HCT116 (cell line): Measurements from ENCODE around the gene ANKRD6. TPM values are rescaled to one million over a fixed set of nuclear protein-coding genes. Genes with fewer than 3 reads are reported as not detected.

ENCODE experiments used
- ATAC-seq: fragments of 200-7000 bp; cut with Tn5 transposase; 2 replicates; pipeline ENCODE4 v1.9.1; 2020; ENCODE audit warnings: mild to moderate bottlenecking, moderate library complexity
- BruUV-seq: library from RNA; stranded (reverse); fragments of 400-500 nt; replicated peaks from 2 replicates; lab custom pipeline; 2021; lab: Mats Ljungman, UMichigan
- CTCF ChIA-PET: fragments of 300-600 bp; sonication (Branson Sonifier 250); formaldehyde crosslinking; loops from one replicate; lab custom pipeline; 2021; ENCODE audit warnings: antibody characterized with exemption; lab: Charles Lee
- POLR2A ChIA-PET: fragments of 300-600, 350-600 bp; sonication (Branson Sonifier 250); formaldehyde crosslinking; loops from one replicate; lab custom pipeline; 2021; ENCODE audit warnings: antibody characterized with exemption; lab: Charles Lee
- RAD21 ChIA-PET, 2 experiments: fragments of 300-600 bp; sonication (Branson Sonifier 250); formaldehyde crosslinking; loops; one replicate each; lab custom pipeline; 2023; ENCODE audit warnings: low total read pairs in 2 of 2; ENCODE audit not compliant: uncharacterized antibody in 2 of 2, unreplicated experiment in 2 of 2, low non-redundant PET in 1 of 2; lab: Charles Lee
- DNase-seq: peaks from one replicate; pipeline ENCODE4 v3.0.0-alpha.2; 2010; ENCODE audit warnings: low read depth, low spot score
- H2AFZ ChIP-seq: fragments of 200-600 bp; shearing (Covaris generic), sonication (generic); 2 replicates; pipeline ENCODE4 v1.6.1; 2017; ENCODE audit warnings: low read depth, mixed run types, mixed read lengths, antibody characterized with exemption, low read length; ENCODE audit not compliant: poor library complexity, severe bottlenecking
- H3K27ac ChIP-seq: 2 replicates; pipeline ENCODE4 v1.5.1; 2012; ENCODE audit warnings: low read depth, low read length
- H3K27me3 ChIP-seq: fragments of 200-600 bp; sonication (generic); 2 replicates; pipeline ENCODE4 v1.6.1; 2016; ENCODE audit warnings: mixed run types, low read length, mixed read lengths; ENCODE audit not compliant: insufficient read depth
- H3K36me3 ChIP-seq, 2 experiments: fragments of 200-500 bp in 1 of 2; fragments of 200-600 bp in 1 of 2; sonication (Bioruptor generic) in 1 of 2; sonication (generic) in 1 of 2; 2 replicates each; pipeline versions ENCODE4 v1.5.1 to v1.6.1; 2014 to 2016; ENCODE audit warnings: low read length in 2 of 2, inconsistent platforms in 1 of 2, mixed read lengths in 1 of 2, mixed run types in 1 of 2; ENCODE audit not compliant: insufficient read depth in 2 of 2, control insufficient read depth in 1 of 2
- H3K4me1 ChIP-seq, 2 experiments: fragments of 200-600 bp in 1 of 2; sonication (generic) in 1 of 2; 2 replicates each; pipeline versions ENCODE4 v1.5.1 to v1.6.1; 2012 to 2017; ENCODE audit warnings: low read length in 2 of 2, inconsistent platforms in 1 of 2, mild to moderate bottlenecking in 1 of 2, mixed read lengths in 1 of 2, mixed run types in 1 of 2, moderate library complexity in 1 of 2; ENCODE audit not compliant: insufficient read depth in 2 of 2, control insufficient read depth in 1 of 2
- H3K4me2 ChIP-seq: fragments of 200-600 bp; sonication (generic); 2 replicates; pipeline ENCODE4 v1.6.1; 2017; ENCODE audit warnings: mixed run types, low read length, mixed read lengths
- H3K4me3 ChIP-seq, 2 experiments: fragments of 200-600 bp in 1 of 2; sonication (generic) in 1 of 2; replicated peaks in 1 of 2; 2 replicates each; pipeline ENCODE4 v1.5.1; 2011 to 2016; ENCODE audit warnings: low read length in 2 of 2, control low read depth in 1 of 2, low read depth in 1 of 2, mild to moderate bottlenecking in 1 of 2, mixed read lengths in 1 of 2, mixed run types in 1 of 2
- H3K79me2 ChIP-seq: fragments of 200-600 bp; sonication (generic); 2 replicates; pipeline ENCODE4 v1.6.1; 2017; ENCODE audit warnings: mild to moderate bottlenecking, mixed run types, low read length, moderate library complexity, mixed read lengths; ENCODE audit not compliant: insufficient read depth
- H3K9ac ChIP-seq: fragments of 200-600 bp; sonication (generic); 2 replicates; pipeline ENCODE4 v1.6.1; 2016; ENCODE audit warnings: low read length, mixed read lengths
- H3K9me2 ChIP-seq: fragments of 200-600 bp; sonication (generic), shearing (Covaris generic); 2 replicates; pipeline ENCODE4 v1.6.1; 2017; ENCODE audit warnings: mixed run types, mild to moderate bottlenecking, moderate library complexity; ENCODE audit not compliant: insufficient read depth
- H3K9me3 ChIP-seq, 2 experiments: fragments of 200-500 bp in 1 of 2; fragments of 200-600 bp in 1 of 2; sonication (Bioruptor generic) in 1 of 2; sonication (generic) in 1 of 2; 2 replicates each; pipeline ENCODE4 v1.6.1; 2014 to 2017; ENCODE audit warnings: low read length in 2 of 2, mixed read lengths in 2 of 2, inconsistent platforms in 1 of 2, low read depth in 1 of 2, mild to moderate bottlenecking in 1 of 2, mixed run types in 1 of 2, moderate library complexity in 1 of 2; ENCODE audit not compliant: control insufficient read depth in 1 of 2, insufficient read depth in 1 of 2
- H4K20me1 ChIP-seq: fragments of 200-600 bp; sonication (generic), shearing (Covaris generic); 2 replicates; pipeline ENCODE4 v1.6.1; 2017; ENCODE audit warnings: mixed run types, mild to moderate bottlenecking, moderate library complexity; ENCODE audit not compliant: insufficient read depth
- CTCF ChIP-seq, 3 experiments: fragments of 200-600 bp in 1 of 3; sonication (generic) in 1 of 3; IDR thresholded peaks in 2 of 3; conservative IDR thresholded peaks in 1 of 3; 2 replicates each; pipeline ENCODE4 v1.5.1; 2012 to 2017; ENCODE audit warnings: low read depth in 2 of 3, low read length in 2 of 3, antibody characterized with exemption in 1 of 3, borderline replicate concordance in 1 of 3, control low read depth in 1 of 3, mild to moderate bottlenecking in 1 of 3, mixed read lengths in 1 of 3, mixed run types in 1 of 3, moderate library complexity in 1 of 3; ENCODE audit not compliant: insufficient read depth in 1 of 3
- SP1 ChIP-seq: IDR thresholded peaks from 2 replicates; pipeline ENCODE4 v1.6.1; 2012; ENCODE audit warnings: low read depth
- intact Hi-C: fragments of 100-400 bp; cut with micrococcal nuclease; formaldehyde crosslinking; loops from 2 replicates; pipeline ENCODE4 v1.10.0; 2022
- total RNA-seq: library from RNA; stranded (reverse); gene quantifications from one replicate; pipeline ENCODE4 v1.2.1, GENCODE V29; 2021; ENCODE audit not compliant: unreplicated experiment
- TF ChIP-seq, protein P1 (sequence below): IDR thresholded peaks from 2 replicates; pipeline ENCODE4 v1.6.1; 2012
- TF ChIP-seq, protein P2 (sequence below): IDR thresholded peaks from 2 replicates; pipeline ENCODE4 v1.6.1; 2011; ENCODE audit warnings: mild to moderate bottlenecking, low read length, moderate library complexity; ENCODE audit not compliant: insufficient replicate concordance; ENCODE audit errors: extremely low read depth

Gene ANKRD6
- total RNA-seq, 1 experiment from 2014 or later, result 9.9 TPM

DNA sequence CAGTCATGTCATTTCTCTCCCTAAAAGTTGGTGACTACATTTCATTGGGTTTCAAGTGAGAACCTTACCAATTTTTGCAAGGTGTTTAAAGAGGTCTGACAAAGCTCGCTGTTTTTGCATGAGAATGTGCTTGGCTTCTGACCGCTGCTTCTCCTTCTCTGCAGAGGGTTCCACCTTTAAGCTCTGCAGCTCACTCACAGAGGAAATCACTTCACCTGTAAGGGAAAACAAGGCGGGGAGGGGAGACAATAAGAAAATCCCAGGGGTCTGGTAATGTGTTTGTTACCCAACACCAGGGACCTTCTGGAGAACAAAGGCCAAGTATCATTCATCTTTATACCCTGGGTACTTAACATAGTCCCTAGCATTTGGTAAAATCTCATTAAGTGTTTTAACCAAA lies 245.6 kb downstream of the ANKRD6 start:
- H3K9me3 ChIP-seq, result no peaks in the 10 kb centered on the region
- ATAC-seq (no peak), DNase-seq (no peak)
- CTCF ChIA-PET, result no interaction called here
- TF ChIP-seq, protein P1, sequence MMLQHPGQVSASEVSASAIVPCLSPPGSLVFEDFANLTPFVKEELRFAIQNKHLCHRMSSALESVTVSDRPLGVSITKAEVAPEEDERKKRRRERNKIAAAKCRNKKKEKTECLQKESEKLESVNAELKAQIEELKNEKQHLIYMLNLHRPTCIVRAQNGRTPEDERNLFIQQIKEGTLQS, result no peak
- TF ChIP-seq, protein P2, sequence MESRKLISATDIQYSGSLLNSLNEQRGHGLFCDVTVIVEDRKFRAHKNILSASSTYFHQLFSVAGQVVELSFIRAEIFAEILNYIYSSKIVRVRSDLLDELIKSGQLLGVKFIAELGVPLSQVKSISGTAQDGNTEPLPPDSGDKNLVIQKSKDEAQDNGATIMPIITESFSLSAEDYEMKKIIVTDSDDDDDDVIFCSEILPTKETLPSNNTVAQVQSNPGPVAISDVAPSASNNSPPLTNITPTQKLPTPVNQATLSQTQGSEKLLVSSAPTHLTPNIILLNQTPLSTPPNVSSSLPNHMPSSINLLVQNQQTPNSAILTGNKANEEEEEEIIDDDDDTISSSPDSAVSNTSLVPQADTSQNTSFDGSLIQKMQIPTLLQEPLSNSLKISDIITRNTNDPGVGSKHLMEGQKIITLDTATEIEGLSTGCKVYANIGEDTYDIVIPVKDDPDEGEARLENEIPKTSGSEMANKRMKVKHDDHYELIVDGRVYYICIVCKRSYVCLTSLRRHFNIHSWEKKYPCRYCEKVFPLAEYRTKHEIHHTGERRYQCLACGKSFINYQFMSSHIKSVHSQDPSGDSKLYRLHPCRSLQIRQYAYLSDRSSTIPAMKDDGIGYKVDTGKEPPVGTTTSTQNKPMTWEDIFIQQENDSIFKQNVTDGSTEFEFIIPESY, result no peak
- TF ChIP-seq CTCF (IDR thresholded peaks at IDR 0.05 in 2 of 3, conservative IDR thresholded peaks at IDR 0.05 in 1 of 3; ENCODE audit: borderline replicate concordance in 1 of 3, insufficient read depth in 1 of 3, low read depth in 2 of 3, low read length in 2 of 3) (no peak), SP1 (no peak)
- no peak overlapping the region for H3K9ac ChIP-seq
- no peaks in the 10 kb centered on the region for H3K27me3 ChIP-seq
- no peaks in the 10 kb centered on the region for H3K9me2 ChIP-seq
- H3K36me3 ChIP-seq, result peaks cover 61 to 74% of the 10 kb centered on the region in 2 experiments
- H2AFZ ChIP-seq, result no peak overlapping the region
- H3K79me2 ChIP-seq, result no peaks in the 10 kb centered on the region; the same call in 1 of the 2 replicates
- no TSS peak for BruUV-seq
- H3K4me2 ChIP-seq, result no peak overlapping the region
- no peak overlapping the region for H3K27ac ChIP-seq
- no peak overlapping the region for H3K4me3 ChIP-seq
- H4K20me1 ChIP-seq, result 0 out of 2 replicates have a peak, but pooled peaks cover 3% of the 10 kb centered on the region
- no peaks in the 10 kb centered on the region for H3K4me1 ChIP-seq
- POLR2A ChIA-PET, result no interaction called here
- intact Hi-C loops, result no loop called here
- RAD21 ChIA-PET, result no interaction called here
